Tibial artery (tissue), 4 donors: ENCODE measurements around the gene AZU1.

ENCODE experiments used
- DNase-seq, 2 donors: peaks; one replicate each; pipeline ENCODE4 v3.0.0-alpha.2; 2019
- H3K27ac ChIP-seq, 2 donors: fragments of 200-600 bp; sonication (generic) in 1 of 2; 1 replicate in 1 of 2; 2 replicates in 1 of 2; pipeline ENCODE4 v1.5.1; 2018 to 2019; ENCODE audit warnings: mild to moderate bottlenecking in 1 of 2
- H3K27me3 ChIP-seq, 2 donors: fragments of 200-600 bp; sonication (generic) in 1 of 2; one replicate each; pipeline versions ENCODE4 v1.5.1 to v1.6.0; 2016 to 2019
- H3K36me3 ChIP-seq, 3 donors: fragments of 200-600 bp; sonication (generic) in 2 of 3; one replicate each; pipeline ENCODE4 v1.5.1; 2016 to 2019; ENCODE audit warnings: mild to moderate bottlenecking in 2 of 3
- H3K4me1 ChIP-seq, 4 donors: fragments of 200-600 bp; sonication (generic) in 2 of 4; 1 replicate in 3 of 4; 2 replicates in 1 of 4; pipeline ENCODE4 v1.5.1; 2016 to 2019
- H3K4me3 ChIP-seq, 2 donors: fragments of 200-600 bp; sonication (generic) in 1 of 2; 1 replicate in 1 of 2; 2 replicates in 1 of 2; pipeline ENCODE4 v1.5.1; 2018 to 2019; ENCODE audit warnings: mild to moderate bottlenecking in 2 of 2
- H3K9me3 ChIP-seq, 3 donors: fragments of 200-600 bp; sonication (generic) in 1 of 3; one replicate each; pipeline ENCODE4 v1.5.1; 2016 to 2019
- intact Hi-C: fragments of 100-400 bp; cut with DNase I; formaldehyde crosslinking; loops from one replicate; pipeline ENCODE4 v1.15.0; 2023; ENCODE audit warnings: low total_unique reads
- TF ChIP-seq, protein P1 (sequence below), 2 experiments: fragments of 200-600 bp in 1 of 2; fragments of 450-650 bp in 1 of 2; IDR thresholded peaks; one replicate each; pipeline ENCODE4 v1.5.1; 2017 to 2019; ENCODE audit warnings: antibody characterized with exemption in 2 of 2, mild to moderate bottlenecking in 1 of 2, moderate library complexity in 1 of 2

Gene AZU1

DNA sequence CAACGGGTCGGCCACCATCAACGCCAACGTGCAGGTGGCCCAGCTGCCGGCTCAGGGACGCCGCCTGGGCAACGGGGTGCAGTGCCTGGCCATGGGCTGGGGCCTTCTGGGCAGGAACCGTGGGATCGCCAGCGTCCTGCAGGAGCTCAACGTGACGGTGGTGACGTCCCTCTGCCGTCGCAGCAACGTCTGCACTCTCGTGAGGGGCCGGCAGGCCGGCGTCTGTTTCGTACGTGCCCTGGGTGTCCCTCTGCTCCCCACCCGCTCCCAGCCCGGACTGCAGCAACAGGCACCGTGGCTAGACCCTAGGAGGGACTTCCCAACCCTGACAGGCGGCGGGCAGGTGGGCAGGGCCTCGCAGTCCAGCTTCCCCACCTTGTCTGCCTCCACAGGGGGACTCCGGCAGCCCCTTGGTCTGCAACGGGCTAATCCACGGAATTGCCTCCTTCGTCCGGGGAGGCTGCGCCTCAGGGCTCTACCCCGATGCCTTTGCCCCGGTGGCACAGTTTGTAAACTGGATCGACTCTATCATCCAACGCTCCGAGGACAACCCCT, 28.0 kb downstream of the AZU1 start:
- H3K27me3 ChIP-seq: peaks cover 0 to 75% of the 10 kb centered on the region in 2 donors
- H3K9me3 ChIP-seq: no peaks in the 10 kb centered on the region
- TF ChIP-seq, protein P1, sequence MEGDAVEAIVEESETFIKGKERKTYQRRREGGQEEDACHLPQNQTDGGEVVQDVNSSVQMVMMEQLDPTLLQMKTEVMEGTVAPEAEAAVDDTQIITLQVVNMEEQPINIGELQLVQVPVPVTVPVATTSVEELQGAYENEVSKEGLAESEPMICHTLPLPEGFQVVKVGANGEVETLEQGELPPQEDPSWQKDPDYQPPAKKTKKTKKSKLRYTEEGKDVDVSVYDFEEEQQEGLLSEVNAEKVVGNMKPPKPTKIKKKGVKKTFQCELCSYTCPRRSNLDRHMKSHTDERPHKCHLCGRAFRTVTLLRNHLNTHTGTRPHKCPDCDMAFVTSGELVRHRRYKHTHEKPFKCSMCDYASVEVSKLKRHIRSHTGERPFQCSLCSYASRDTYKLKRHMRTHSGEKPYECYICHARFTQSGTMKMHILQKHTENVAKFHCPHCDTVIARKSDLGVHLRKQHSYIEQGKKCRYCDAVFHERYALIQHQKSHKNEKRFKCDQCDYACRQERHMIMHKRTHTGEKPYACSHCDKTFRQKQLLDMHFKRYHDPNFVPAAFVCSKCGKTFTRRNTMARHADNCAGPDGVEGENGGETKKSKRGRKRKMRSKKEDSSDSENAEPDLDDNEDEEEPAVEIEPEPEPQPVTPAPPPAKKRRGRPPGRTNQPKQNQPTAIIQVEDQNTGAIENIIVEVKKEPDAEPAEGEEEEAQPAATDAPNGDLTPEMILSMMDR (IDR thresholded peaks at IDR 0.05): no peak
- H3K27ac ChIP-seq: no peak overlapping the region
- DNase-seq: no peak
- H3K4me1 ChIP-seq: peaks cover 0 to 19% (median 12%) of the 10 kb centered on the region in 4 donors
- H3K36me3 ChIP-seq: no peaks in the 10 kb centered on the region
- intact Hi-C loops: loop anchor here (5.0 to 10.0 kb wide), 2 partner anchors 62 to 129 kb away; partner anchors contain the start of genes KISS1R and WDR18
- no peak overlapping the region for H3K4me3 ChIP-seq

DNA sequence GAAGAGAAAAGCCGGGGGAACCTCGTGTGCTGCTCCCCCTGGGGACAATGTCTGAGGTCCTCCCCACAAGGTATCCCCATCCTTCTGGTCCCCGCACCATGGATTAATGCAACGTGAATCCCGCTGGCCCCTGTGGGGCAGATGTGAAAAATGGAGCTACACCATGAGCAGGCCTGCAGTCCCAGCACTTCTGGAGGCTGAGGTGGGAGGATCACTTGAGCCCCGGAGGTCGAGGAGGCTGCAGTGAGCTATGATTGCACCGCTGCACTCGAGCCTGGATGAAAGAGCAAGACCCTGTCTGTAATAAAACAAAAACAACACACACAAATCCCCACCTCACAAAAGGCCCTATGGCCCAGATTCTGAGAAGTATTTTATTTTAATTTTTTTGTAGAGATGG, 30.6 kb downstream of the AZU1 start:
- intact Hi-C loops: loop anchor here (5.0 to 10.0 kb wide), 2 partner anchors 59 to 127 kb away; partner anchors contain the start of genes KISS1R and WDR18
- Histone ChIP-seq H3K4me3 (no peak overlapping the region), H3K27ac (no peak overlapping the region), H3K9me3 (no peaks in the 10 kb centered on the region), H3K4me1 (peaks cover 0 to 29% (median 17%) of the 10 kb centered on the region in 4 donors), H3K36me3 (no peaks in the 10 kb centered on the region), H3K27me3 (peaks cover 0 to 74% of the 10 kb centered on the region in 2 donors)
- DNase-seq: no peak
- TF ChIP-seq, protein P1 (IDR thresholded peaks at IDR 0.05): no peak

DNA sequence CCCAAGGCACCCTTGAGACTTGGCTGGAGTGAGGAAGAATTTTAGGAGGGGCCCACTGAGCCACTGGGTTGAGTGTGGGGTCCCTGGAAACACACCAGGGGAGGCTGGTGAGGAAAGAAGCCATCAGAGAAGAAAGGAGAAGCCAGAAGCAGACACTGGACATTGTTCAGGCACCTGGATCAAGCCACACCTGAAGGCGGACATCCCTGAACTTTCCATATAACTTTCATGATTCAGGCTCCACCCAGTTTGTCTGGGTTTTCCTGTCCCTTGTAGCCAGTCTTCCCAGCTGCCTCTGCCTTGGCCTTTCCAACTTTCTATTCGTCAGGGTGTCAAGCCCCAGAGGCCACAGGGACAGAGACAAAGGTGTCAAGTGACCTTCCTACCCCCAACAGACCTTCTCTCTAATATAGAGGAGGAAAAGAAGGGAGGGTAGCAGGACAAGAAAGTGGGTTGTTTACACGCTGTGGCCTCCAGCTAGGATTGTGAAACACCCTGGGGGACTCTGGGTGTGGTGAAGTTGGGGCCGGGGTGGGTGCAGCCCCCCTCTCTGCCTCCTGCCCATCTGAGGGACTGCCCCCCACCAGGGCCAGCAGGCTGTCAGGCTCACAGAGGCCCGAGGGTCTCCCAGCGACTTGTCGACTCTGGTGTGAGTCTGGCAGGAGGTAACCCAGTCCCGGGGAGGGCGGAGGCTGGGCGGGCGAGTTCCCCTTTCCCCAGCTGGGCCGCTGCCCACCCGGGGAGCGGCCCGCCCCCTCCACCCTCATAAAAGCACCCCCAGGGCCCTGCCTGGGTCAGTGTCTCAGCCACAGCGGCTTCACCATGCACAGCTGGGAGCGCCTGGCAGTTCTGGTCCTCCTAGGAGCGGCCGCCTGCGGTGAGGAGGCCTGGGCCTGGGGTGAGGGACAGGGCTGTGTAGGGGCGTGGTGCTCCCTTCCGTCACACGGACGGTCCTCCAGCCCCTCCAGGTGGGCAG, 31.5 kb downstream of the AZU1 start, which contains the start of gene CFD:
TSS of gene CFD (plus strand) at position 797 of the 976 bp plus-strand sequence. CDS start at position 823, 26 bp downstream.
- no peaks in the 10 kb centered on the region for H3K36me3 ChIP-seq
- H3K4me3 ChIP-seq: peak within 1 kb of the TSS; percentile 37 to 43
- H3K4me1 ChIP-seq: peaks cover 0 to 31% (median 18%) of the 10 kb centered on the region in 4 donors
- peak within 1 kb of the TSS; percentile 13 to 27 for H3K27ac ChIP-seq
- TF ChIP-seq, protein P1 (IDR thresholded peaks at IDR 0.05): no peak
- peak; percentile 82 for DNase-seq
- H3K9me3 ChIP-seq: no peaks in the 10 kb centered on the region
- intact Hi-C loops: loop anchor here (5.0 to 10.0 kb wide), 2 partner anchors 58 to 126 kb away; partner anchors contain the start of genes KISS1R and WDR18
- peaks cover 0 to 68% of the 10 kb centered on the region in 2 donors for H3K27me3 ChIP-seq

DNA sequence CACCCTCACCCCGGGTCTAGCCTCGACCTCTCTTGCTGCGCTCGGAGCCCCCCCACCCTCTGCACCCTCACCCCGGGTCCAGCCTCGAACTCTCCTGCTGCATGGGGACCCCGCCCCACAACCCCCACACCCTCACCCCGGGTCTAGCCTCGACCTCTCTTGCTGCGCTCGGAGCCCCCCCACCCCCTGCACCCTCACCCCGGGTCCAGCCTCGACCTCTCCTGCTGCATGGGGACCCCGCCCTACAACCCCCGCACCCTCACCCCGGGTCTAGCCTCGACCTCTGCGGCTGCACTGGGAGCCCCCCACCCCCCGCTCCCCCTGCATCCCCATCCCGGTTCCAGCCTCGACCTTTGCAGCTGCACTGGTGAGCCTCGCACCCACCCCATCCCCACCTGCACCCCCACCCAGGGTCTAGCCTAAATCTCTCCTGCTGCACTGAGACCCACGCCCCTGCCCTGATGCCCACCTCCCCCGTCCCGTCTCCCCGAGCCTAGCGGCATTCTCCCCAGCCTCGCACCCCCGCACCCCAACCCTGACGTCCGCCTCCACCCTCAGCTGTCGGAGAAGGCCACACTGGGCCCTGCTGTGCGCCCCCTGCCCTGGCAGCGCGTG, 33.6 kb downstream of the AZU1 start:
- TF ChIP-seq, protein P1 (IDR thresholded peaks at IDR 0.05): no peak
- Histone ChIP-seq H3K27ac (no peak overlapping the region), H3K9me3 (no peaks in the 10 kb centered on the region), H3K27me3 (peaks cover 0 to 52% of the 10 kb centered on the region in 2 donors), H3K4me1 (peaks cover 0 to 31% (median 18%) of the 10 kb centered on the region in 4 donors), H3K36me3 (no peaks in the 10 kb centered on the region), H3K4me3 (no peak overlapping the region)
- intact Hi-C loops: no loop called here
- DNase-seq: no peak
